Ascending aorta (tissue), 2 donors: ENCODE data around the gene USO1. TPM values are rescaled to one million over a fixed set of nuclear protein-coding genes. Genes with fewer than 3 reads are reported as not detected.

Experiments used
- DNase-seq, 2 donors: peaks; one replicate each; pipeline ENCODE4 v3.0.0-alpha.2; 2019; ENCODE audit warnings: low spot score in 2 of 2
- H3K27ac ChIP-seq, 2 donors: fragments of 200-600 bp; sonication (generic); one replicate each; pipeline ENCODE4 v1.5.1; 2016 to 2017; ENCODE audit warnings: mild to moderate bottlenecking in 1 of 2
- H3K27me3 ChIP-seq: fragments of 200-600 bp; sonication (generic); one replicate; pipeline ENCODE4 v1.5.1; 2017
- H3K36me3 ChIP-seq, 2 donors: fragments of 200-600 bp; sonication (generic); one replicate each; pipeline ENCODE4 v1.5.1; 2016
- H3K4me1 ChIP-seq, 2 donors: fragments of 200-600 bp; sonication (generic); one replicate each; pipeline ENCODE4 v1.5.1; 2016 to 2017; ENCODE audit warnings: mild to moderate bottlenecking in 1 of 2
- H3K4me3 ChIP-seq, 2 donors: fragments of 200-600 bp; sonication (generic); one replicate each; pipeline ENCODE4 v1.5.1; 2016 to 2017; ENCODE audit warnings: mild to moderate bottlenecking in 1 of 2
- H3K9me3 ChIP-seq, 2 donors: fragments of 200-600 bp; sonication (generic); one replicate each; pipeline ENCODE4 v1.5.1; 2016
- intact Hi-C: fragments of 100-400 bp; cut with DNase I; formaldehyde crosslinking; loops from one replicate; pipeline ENCODE4 v1.15.1; 2023
- total RNA-seq: library from RNA; depleted of rRNA; stranded (reverse); fragments of >200 nt; gene quantifications from one replicate; pipeline ENCODE4 v1.1.0, GENCODE V29; 2016
- TF ChIP-seq, protein P1 (sequence below), 3 experiments: fragments of 200-600 bp in 2 of 3; fragments of 450-650 bp in 1 of 3; sonication (generic) in 2 of 3; IDR thresholded peaks; one replicate each; pipeline ENCODE4 v1.5.1; 2016 to 2019; ENCODE audit warnings: antibody characterized with exemption in 3 of 3, mild to moderate bottlenecking in 1 of 3, moderate library complexity in 1 of 3

Gene USO1
- total RNA-seq, 1 donor from 2014 or later = 25.5 TPM

DNA sequence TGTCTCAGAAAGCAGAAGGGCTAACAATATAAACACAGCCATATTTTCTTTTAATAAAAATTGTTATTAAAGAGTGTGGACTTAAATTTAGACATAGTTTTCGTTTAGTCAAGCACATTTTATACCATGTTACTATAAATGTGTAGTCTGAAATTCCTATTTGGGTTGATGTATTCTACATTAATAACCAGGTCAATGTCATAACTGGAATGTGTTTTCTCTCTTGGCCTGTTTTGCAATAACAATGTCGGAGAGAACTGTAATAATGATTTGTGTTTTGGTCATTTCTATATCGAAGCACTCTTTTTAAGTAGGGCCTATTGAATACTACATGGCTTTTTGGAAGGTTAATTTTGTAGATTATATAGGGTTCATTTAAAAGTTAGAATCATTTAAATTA lies 5.5 kb downstream of the USO1 start:
- Histone ChIP-seq H3K9me3 (no peaks in the 10 kb centered on the region), H3K27me3 (no peaks in the 10 kb centered on the region), H3K4me1 (peaks cover 0 to 18% of the 10 kb centered on the region in 2 donors), H3K36me3 (no peaks in the 10 kb centered on the region), H3K27ac (peak overlapping the region in 1 of 2 donors; percentile 97), H3K4me3 (peak overlapping the region; percentile 14 to 84)
- no peak for DNase-seq
- TF ChIP-seq, protein P1, sequence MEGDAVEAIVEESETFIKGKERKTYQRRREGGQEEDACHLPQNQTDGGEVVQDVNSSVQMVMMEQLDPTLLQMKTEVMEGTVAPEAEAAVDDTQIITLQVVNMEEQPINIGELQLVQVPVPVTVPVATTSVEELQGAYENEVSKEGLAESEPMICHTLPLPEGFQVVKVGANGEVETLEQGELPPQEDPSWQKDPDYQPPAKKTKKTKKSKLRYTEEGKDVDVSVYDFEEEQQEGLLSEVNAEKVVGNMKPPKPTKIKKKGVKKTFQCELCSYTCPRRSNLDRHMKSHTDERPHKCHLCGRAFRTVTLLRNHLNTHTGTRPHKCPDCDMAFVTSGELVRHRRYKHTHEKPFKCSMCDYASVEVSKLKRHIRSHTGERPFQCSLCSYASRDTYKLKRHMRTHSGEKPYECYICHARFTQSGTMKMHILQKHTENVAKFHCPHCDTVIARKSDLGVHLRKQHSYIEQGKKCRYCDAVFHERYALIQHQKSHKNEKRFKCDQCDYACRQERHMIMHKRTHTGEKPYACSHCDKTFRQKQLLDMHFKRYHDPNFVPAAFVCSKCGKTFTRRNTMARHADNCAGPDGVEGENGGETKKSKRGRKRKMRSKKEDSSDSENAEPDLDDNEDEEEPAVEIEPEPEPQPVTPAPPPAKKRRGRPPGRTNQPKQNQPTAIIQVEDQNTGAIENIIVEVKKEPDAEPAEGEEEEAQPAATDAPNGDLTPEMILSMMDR (IDR thresholded peaks at IDR 0.05) = no peak
- intact Hi-C loops = loop anchor here (2.0 to 10.0 kb wide), 3 partner anchors 15 to 795 kb away; partner anchors contain the start of genes PARM1, RCHY1 and THAP6

DNA sequence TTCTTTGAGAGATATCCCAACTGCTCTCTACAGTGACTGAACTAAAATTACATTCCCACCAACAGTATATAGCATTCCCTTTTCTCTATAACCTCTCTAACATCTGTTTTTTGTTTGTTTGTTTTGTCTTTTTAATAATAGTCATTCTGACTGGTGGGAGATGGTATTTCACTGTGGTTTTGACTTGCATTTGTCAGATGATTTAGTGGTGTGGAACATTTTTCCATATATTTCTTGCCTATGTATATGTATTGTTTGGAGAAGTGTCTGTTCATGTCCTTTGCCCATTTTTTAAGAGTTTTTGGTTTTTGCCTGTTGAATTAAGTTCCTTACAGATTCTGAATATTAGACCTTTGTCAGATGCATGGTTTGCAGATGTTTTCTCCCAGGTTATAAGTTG lies 9.0 kb downstream of the USO1 start:
- H3K27me3 ChIP-seq = no peaks in the 10 kb centered on the region
- TF ChIP-seq, protein P1 (IDR thresholded peaks at IDR 0.05) = no peak
- H3K27ac ChIP-seq = no peak overlapping the region
- H3K4me3 ChIP-seq = no peak overlapping the region
- H3K9me3 ChIP-seq = no peaks in the 10 kb centered on the region
- peaks cover 0 to 12% of the 10 kb centered on the region in 2 donors for H3K4me1 ChIP-seq
- no peak for DNase-seq
- intact Hi-C loops = no loop called here
- no peaks in the 10 kb centered on the region for H3K36me3 ChIP-seq

DNA sequence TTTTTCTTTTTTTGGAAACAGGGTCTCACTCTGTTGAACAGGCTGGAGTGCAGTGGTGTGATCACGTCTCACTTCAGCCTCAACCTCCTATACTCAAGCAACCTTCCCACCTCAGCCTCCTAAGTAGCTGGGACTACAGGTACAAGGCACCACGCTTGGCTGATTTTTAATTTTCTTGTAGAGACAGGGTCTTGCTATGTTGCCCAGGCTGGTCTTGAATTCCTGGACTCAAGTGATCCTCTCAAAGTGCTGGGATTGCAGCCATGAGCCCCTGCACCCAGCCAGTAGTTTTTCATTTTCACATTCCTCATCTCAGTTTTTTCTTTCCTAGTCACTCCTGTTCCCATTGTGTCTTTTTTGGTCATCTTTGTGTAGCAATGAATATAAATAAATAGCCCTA lies 11.1 kb downstream of the USO1 start:
- Histone ChIP-seq H3K27ac (no peak overlapping the region), H3K9me3 (no peaks in the 10 kb centered on the region), H3K4me1 (peaks cover 0 to 2% of the 10 kb centered on the region in 2 donors), H3K36me3 (no peaks in the 10 kb centered on the region), H3K27me3 (no peaks in the 10 kb centered on the region), H3K4me3 (no peak overlapping the region)
- TF ChIP-seq, protein P1 (IDR thresholded peaks at IDR 0.05) = no peak
- peak in 1 of 2 donors; percentile 22 for DNase-seq
- intact Hi-C loops = no loop called here

DNA sequence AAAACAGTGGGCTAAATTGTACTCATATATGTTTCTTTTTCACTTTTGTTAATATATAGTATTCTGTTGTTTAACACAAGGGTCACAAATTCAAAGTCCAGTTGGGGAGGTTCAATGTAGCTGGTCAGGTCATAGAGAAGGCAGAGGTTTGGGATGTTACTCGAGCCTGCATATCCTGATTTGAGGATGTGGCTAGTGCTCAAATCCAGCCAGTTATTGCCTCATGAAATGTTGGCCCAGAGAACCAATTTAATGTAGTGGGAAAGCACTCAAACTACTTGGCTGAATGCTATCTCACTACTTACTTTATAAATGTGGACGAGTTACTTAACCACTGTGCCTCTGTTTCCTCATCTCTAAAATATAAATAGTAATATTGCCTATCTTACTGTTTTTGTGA lies 12.5 kb downstream of the USO1 start:
- intact Hi-C loops = no loop called here

DNA sequence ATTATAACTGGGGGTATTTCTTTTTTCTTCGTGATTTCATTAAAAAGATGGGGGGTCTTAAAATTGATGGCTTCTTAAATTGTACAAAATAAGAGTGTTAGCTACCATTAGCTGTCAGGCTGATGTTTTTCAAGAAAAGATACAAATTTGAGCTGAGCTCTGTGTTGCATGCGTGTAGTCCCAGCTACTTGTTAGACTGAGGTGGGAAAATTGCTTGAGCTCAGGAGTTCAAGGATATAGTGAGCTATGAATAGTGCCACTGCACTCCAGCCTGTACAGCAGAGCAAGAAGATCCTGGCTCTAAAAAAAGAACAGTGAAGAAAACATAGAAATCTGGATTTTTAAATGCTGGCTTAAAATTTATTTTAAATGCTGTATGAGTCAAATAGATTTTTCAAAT lies 13.0 kb downstream of the USO1 start:
- DNase-seq = no peak
- Histone ChIP-seq H3K36me3 (no peaks in the 10 kb centered on the region), H3K9me3 (no peaks in the 10 kb centered on the region), H3K27ac (no peak overlapping the region), H3K27me3 (no peaks in the 10 kb centered on the region), H3K4me1 (peaks cover 0 to 2% of the 10 kb centered on the region in 2 donors), H3K4me3 (no peak overlapping the region)
- TF ChIP-seq, protein P1 (IDR thresholded peaks at IDR 0.05) = no peak
- intact Hi-C loops = no loop called here

More for the DNA sequence above, 12.5 kb downstream of the USO1 start:
- H3K36me3 ChIP-seq = no peaks in the 10 kb centered on the region
- no peaks in the 10 kb centered on the region for H3K9me3 ChIP-seq
- H3K27me3 ChIP-seq = no peaks in the 10 kb centered on the region
- H3K27ac ChIP-seq = no peak overlapping the region
- TF ChIP-seq, protein P1 (IDR thresholded peaks at IDR 0.05) = no peak
- peaks cover 0 to 2% of the 10 kb centered on the region in 2 donors for H3K4me1 ChIP-seq
- no peak for DNase-seq
- no peak overlapping the region for H3K4me3 ChIP-seq

DNA sequence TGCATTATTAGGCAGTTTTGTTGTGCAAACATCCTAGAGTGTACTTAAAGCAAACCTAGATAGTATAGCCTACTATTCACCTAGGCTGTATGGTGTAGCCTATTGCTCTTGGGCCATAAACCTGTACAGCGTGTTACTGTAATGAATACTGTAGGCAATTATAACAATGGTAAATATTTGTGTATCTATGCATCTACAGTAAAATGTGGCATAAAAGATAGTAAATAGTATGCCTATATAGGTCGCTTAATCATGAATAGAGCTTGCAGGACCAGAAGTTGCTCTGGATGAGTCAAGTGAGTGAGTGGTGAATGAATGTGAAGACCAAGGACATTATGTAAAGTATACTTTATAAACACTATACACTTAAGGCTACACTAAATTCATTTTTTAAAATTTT lies 16.6 kb downstream of the USO1 start:
- no peak for DNase-seq
- H3K36me3 ChIP-seq = no peaks in the 10 kb centered on the region
- intact Hi-C loops = no loop called here
- H3K4me1 ChIP-seq = peaks cover 0 to 6% of the 10 kb centered on the region in 2 donors
- H3K27me3 ChIP-seq = no peaks in the 10 kb centered on the region
- H3K4me3 ChIP-seq = no peak overlapping the region
- no peaks in the 10 kb centered on the region for H3K9me3 ChIP-seq
- TF ChIP-seq, protein P1 (IDR thresholded peaks at IDR 0.05) = no peak
- H3K27ac ChIP-seq = no peak overlapping the region
